ENCODE measurements around the gene MT1E.
"Not testable (repeated sequence)": the region's sequence is repeated elsewhere in the genome, so short reads cannot be mapped to it uniquely, and the experiment has no call there.

MT1E gene

GRCh38 chr16:56607109-56607618, 18.4 kb upstream of the MT1E start:
- DNase-seq (ENCODE audit: low read depth), result no peak

DNA sequence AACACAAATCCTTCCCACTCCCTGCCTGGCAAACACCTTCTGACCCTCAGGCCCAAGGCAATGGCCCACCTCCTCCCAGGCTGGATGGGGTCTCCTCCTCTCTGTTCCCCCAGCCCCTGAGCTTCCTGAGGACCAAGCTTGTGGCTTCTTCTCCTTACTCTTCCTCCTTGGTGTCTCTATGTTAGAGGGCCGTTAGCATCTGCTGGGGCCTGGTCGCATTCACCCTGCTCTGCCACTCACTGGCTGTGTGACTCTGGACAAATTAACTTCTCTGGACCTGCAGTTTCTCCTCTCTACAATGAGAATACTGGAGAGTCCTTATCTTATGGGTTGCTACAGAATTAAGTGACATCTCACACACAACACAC, 17.9 kb upstream of the MT1E start:
- DNase-seq (ENCODE audit: low read depth), result no peak

- DNase-seq (ENCODE audit: low read depth), result peak; percentile 85
Measured at GRCh38 chr16:56608043-56608875, 17.3 kb upstream of the MT1E start, which contains the start of gene MT2A. TSS of gene MT2A (plus strand) at chr16:56608584. CDS start at chr16:56608656, 72 bp downstream.

DNA sequence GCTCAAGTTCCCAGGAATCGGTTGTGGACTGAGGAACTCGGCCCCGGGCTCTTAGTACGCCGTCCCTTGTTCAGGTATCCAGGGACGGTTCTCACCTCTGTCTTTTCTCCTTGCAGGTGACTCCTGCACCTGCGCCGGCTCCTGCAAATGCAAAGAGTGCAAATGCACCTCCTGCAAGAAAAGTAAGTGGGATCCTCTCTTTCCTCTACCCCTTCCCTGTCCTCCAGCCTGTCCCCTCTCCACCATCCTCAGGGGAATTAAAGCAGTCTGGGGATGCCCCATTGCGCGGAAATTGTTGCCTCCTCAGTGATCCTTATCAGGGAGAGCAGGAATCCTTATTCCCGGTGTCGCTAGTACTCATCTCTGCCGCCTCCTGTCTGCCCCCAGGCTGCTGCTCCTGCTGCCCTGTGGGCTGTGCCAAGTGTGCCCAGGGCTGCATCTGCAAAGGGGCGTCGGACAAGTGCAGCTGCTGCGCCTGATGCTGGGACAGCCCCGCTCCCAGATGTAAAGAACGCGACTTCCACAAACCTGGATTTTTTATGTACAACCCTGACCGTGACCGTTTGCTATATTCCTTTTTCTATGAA, 16.6 kb upstream of the MT1E start:
- no peak for DNase-seq (ENCODE audit: low read depth)

- DNase-seq (ENCODE audit: low read depth), result peak; percentile 46
Measured at GRCh38 chr16:56609463-56609921, 16.1 kb upstream of the MT1E start.

DNA sequence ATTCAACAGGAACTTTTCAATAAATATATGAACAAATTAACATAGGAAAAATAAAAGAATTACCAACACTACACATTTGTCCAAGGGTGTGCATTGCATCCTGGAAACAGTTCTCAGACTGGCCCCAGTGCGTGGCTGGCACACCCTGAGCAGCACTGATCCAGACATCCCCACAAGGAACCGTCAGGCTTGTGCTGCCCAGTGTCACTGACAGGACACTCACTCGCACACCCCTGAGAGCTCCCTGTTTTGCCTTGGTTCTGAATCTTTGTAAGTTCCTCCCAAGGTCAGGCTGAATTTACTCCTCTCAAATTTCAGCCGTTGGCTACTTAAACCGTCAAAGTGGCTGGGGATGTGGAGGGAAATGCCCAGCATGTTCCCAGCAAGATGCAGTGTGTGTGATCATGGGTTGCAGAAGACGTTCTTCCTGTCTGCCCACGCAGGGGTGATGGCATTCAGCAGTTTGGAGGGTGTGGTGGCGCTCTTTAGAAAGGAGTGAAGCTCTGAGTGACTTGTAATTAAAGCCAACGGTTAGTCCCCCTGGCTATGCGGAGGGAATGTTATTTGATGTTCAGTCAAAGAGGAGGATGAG, 15.5 kb upstream of the MT1E start:
- DNase-seq (ENCODE audit: low read depth), result peak; percentile 58

GRCh38 chr16:56610609-56611111, 14.9 kb upstream of the MT1E start:
- DNase-seq (ENCODE audit: low read depth), result no peak

- DNase-seq (ENCODE audit: low read depth), result no peak
Measured at GRCh38 chr16:56611281-56611833, 14.2 kb upstream of the MT1E start.

GRCh38 chr16:56613706-56614105, 11.9 kb upstream of the MT1E start:
- DNase-seq (ENCODE audit: low read depth), result no peak

DNA sequence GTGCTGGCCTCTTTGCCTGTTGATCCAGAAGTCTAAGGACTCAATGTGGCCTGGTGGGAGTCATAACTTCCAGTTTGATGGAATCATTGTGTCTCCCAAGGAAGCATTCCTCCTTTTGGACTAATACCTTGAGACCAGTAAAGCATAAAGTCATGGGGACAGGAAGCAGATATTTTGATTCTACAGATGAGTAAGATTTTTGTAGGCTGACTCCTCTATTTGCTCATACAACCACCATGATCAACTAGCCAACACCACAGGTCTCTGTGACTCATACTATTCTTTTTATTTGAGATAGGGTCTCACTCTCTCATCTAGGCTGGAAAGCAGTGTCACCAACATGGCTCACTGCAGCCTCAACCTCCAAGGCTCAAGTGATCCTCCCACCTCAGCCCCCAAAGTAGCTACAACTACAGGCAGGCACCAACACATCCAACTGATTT, 11.0 kb upstream of the MT1E start:
- no peak for DNase-seq (ENCODE audit: low read depth)

GRCh38 chr16:56615353-56615752, 10.2 kb upstream of the MT1E start:
- no peak for DNase-seq (ENCODE audit: low read depth)

DNA sequence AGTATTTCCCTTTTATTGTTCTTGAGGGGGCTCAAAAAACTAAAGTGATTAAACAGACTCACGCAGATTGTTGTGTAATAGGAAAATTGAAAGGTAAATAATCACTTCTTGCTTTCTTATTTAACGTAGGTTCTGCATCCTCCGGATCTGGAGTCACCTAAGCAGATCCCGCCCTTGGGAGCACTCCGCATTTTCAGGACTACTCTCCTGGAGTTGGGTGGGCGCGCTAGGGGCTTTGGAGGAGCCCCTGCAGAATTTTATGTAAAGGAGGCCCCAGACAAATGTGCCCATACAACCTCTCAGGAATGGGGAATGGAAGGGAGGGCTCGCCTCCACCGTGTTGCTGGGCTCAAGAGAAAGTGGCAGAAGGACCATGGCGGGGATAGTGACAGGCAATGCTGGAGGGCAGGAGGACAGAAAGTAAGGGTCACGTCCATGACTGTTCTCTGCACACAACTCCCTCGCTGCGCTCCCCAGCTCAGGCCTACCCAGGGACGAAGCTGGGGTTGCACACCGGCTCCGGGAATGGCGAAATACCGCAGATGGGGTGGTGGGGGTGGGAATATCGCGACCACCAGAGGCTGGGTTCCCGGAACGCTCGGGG, 8.9 kb upstream of the MT1E start:
- no peak for DNase-seq (ENCODE audit: low read depth)

DNA sequence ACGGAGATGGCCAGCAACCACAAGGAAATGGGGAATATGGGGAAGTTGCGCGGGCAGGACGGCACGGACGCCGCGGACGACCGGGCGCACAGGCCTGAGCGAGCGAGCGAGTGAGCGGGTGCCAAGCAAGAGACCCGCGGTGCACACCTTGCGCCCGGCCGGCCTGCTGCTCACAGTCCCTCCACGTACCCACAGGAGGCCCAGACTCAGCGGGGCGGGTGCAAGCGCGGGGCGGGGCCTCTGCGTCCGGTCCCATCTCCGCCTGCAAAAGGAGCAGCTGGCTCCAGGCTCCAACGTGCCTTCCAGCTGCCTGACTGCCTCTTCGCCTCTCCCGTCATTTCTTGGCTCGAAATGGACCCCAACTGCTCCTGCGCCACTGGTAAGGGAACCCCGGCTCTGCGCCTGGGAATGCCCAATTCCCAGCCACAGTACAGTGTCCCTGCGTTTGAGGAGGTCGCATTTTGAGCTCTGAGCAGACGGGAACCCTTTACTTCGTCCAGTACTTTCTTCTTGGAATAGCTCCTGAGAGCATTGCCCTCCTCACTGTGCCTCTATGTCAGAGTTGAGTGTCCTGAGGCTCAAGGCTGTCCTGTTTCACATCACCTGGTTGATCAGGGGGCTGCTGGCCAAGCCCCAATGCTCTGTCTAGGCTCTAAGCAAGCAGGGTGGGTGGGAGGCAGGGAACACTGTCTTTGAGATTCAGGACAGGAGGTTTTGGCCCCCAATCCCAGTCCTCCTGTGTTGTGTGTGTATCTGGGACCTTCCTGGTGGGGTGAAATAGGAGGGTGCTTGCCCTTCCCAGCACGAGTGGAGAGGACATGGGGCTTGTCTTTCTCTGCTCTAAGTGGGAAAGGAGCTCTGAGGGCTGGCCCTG, 8.1 kb upstream of the MT1E start:
- peak; percentile 34 for DNase-seq (ENCODE audit: low read depth)

DNA sequence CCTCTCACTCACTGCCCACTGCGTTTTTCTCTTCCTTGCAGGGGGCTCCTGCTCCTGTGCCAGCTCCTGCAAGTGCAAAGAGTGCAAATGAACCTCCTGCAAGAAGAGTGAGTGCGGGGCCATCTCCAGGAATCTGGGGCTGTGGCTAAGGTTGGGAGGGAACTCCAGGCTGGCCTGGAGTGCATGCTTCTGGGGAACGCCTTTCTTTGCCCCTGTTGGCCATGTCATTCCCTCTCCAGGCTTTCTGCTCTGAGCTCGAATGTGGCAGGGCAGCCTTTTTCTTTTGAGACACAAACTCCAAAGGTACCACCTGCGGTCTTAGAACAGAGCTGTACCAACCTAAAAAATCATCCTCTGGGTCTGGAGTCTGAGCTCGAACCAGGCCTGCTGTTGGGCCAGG, 7.4 kb upstream of the MT1E start:
- no peak for DNase-seq (ENCODE audit: low read depth)

DNA sequence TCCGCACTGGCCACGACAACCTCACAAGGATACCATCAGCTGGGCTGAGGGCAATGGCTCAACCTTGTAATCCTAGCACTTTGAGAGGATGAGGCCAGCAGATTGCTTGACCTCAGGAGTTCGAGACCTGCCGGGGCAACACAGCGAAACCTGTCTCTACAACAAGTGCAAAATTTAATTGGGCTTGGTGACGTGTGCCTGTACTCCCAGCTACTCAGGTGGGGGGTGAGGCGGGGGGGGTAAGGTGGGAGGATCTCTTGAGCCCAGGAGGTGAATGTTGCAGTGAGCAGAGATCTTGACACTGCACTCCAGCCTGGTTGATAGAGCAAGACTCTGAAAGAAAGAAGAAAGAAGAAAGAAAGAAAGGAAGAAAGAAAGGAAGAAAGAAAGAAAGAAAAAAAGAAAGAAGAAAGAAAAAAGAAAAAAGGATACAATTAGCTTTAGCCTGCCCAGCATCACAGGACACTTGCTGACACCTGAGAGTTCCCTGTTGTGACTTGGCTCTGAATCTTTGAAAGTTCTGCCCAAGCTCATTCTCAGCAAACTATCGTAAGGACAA, 5.2 kb upstream of the MT1E start:
- no peak for DNase-seq (ENCODE audit: low read depth)

DNA sequence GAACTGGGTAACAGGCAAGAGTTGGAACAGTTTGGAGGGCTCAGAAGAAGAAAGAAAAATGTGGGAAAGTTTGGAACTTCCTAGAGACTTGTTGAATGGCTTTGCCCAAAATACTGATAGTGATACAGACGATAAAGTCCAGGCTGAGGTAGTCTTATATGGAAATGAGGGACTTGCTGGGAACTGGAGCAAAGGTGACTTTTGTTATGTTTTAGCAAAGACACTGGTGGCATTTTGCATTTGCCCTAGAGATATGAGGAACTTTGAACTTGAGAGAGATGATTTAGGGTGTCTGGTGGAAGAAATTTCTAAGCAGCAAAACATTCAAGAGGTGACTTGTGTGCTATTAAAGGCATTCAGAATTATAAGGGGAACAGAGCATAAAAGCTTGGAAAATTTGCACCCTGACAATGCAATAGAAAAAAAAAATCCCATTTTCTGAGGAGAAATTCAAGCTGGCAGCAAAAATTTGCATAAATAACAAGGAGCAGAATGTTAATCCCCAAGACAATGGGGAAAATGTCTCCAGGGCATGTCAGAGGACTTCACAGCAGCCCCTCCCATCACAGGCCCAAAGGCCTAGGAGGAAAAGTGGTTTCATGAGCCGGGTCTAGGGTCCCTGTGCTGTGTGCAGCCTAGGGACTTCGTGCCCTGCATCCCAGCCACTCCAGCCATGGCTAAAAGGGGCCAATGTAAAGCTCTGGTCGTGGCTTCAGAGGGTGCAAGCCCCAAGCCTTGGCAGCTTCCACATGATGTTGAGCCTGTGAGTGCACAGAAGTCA, 3.7 kb upstream of the MT1E start:
- not testable (repeated sequence) for DNase-seq (ENCODE audit: low read depth)

- not testable (repeated sequence) for DNase-seq (ENCODE audit: low read depth)
Measured at GRCh38 chr16:56623184-56623583, 2.4 kb upstream of the MT1E start.

- DNase-seq (ENCODE audit: low read depth), result no peak
Measured at GRCh38 chr16:56623637-56624036, 1.9 kb upstream of the MT1E start.

DNA sequence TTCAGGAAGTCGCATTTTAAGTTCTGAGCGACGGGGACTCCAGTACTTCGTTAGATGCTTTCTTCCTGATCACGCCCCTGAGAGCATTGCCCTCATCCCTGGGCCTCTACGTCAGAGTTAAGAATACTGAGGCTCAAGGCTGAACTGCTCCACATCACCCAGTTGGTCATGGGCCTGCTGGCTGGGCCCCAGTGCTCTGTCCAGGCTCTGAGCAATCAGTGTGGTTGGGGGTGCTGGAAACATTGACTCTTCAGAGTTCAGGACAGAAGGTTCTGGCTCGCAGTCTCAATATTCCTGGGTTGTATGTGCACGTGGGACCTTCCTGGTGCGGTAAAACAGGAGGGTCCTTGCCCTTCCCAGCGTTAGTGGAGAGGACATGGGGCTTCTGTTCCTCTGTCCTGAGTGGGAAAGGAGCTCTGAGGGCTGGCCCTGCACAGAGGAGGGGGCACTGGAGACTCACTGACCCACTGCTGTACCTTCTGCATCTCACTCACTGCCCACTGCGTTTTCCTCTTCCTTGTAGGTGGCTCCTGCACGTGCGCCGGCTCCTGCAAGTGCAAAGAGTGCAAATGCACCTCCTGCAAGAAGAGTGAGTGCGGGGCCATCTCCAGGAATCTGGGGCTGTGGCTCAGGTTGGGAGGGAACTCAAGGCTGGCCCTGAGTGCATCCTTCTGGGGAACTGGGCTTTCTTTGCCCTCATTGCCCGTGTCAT, 518 bp downstream of the MT1E start:
- no peak for DNase-seq (ENCODE audit: low read depth)
